NCI-H2196 (cell line): ENCODE measurements around the gene FGF8.

Experiments
- DNase-seq: peaks from one replicate; lab custom pipeline; 2025; ENCODE audit not compliant: unreplicated experiment; lab: John Stamatoyannopoulos, UW

FGF8 gene

GRCh38 chr10:101782811-101783735 is 7.2 kb upstream of the FGF8 start, which contains the start of gene NPM3:
TSS of gene NPM3 (minus strand) at chr10:101783446. CDS start at chr10:101783390, 56 bp downstream.
- peak; percentile 67 for DNase-seq

- no peak for DNase-seq
These were observed 6.3 kb upstream of the FGF8 start for GRCh38 chr10:101781984-101782810.

- no peak for DNase-seq
These were observed 5.7 kb upstream of the FGF8 start for GRCh38 chr10:101781655-101781983.

- peak; percentile 39 for DNase-seq
These were observed 5.1 kb upstream of the FGF8 start for GRCh38 chr10:101780818-101781654.

GRCh38 chr10:101780187-101780817 is 4.4 kb upstream of the FGF8 start:
- DNase-seq, result no peak

GRCh38 chr10:101779544-101780186 is 3.8 kb upstream of the FGF8 start:
- DNase-seq, result no peak

- no peak for DNase-seq
These were observed 3.0 kb upstream of the FGF8 start for GRCh38 chr10:101778781-101779543.

GRCh38 chr10:101778151-101778780 is 2.4 kb upstream of the FGF8 start:
- DNase-seq, result no peak

GRCh38 chr10:101777619-101778145 is 1.8 kb upstream of the FGF8 start:
- no peak for DNase-seq

- DNase-seq, result no peak
These were observed 375 bp upstream of the FGF8 start for GRCh38 chr10:101776161-101776817.

- no peak for DNase-seq
These were observed 1.2 kb downstream of the FGF8 start for GRCh38 chr10:101774589-101775272.

GRCh38 chr10:101773923-101774588 is 1.9 kb downstream of the FGF8 start:
- DNase-seq, result no peak

GRCh38 chr10:101772895-101773761 is 2.8 kb downstream of the FGF8 start:
- DNase-seq, result no peak

- no peak for DNase-seq
These were observed 3.7 kb downstream of the FGF8 start for GRCh38 chr10:101772017-101772894.

GRCh38 chr10:101771380-101771779 is 4.5 kb downstream of the FGF8 start:
- no peak for DNase-seq
